HG03060 (cell line): ENCODE results near the gene MYO10.

Experiments used
- ATAC-seq: cut with Tn5 transposase; IDR thresholded peaks from one replicate; pipeline ENCODE4 v1.9.1; 2021; ENCODE audit warnings: low read depth, moderate number of reproducible peaks; ENCODE audit not compliant: unreplicated experiment

The MYO10 gene

GRCh38 chr5:16866795-16867576 lies 69.1 kb downstream of the MYO10 start:
- no peak for ATAC-seq

GRCh38 chr5:16866273-16866672 lies 69.8 kb downstream of the MYO10 start:
- ATAC-seq = no peak

GRCh38 chr5:16865151-16865550 lies 70.9 kb downstream of the MYO10 start:
- ATAC-seq = no peak

- no peak for ATAC-seq
These were observed 71.4 kb downstream of the MYO10 start for GRCh38 chr5:16864631-16865131.

GRCh38 chr5:16863469-16863946 lies 72.6 kb downstream of the MYO10 start:
- no peak for ATAC-seq

GRCh38 chr5:16862777-16863176 lies 73.3 kb downstream of the MYO10 start:
- ATAC-seq = no peak

GRCh38 chr5:16859346-16859745 lies 76.7 kb downstream of the MYO10 start:
- ATAC-seq = no peak

GRCh38 chr5:16858151-16858550 lies 77.9 kb downstream of the MYO10 start:
- no peak for ATAC-seq

- no peak for ATAC-seq
These were observed 78.5 kb downstream of the MYO10 start for GRCh38 chr5:16857635-16858034.

GRCh38 chr5:16856531-16856930 lies 79.6 kb downstream of the MYO10 start:
- no peak for ATAC-seq

GRCh38 chr5:16855898-16856297 lies 80.2 kb downstream of the MYO10 start:
- ATAC-seq = no peak

GRCh38 chr5:16855485-16855884 lies 80.6 kb downstream of the MYO10 start:
- ATAC-seq = no peak

GRCh38 chr5:16854351-16854750 lies 81.7 kb downstream of the MYO10 start:
- no peak for ATAC-seq

- no peak for ATAC-seq
These were observed 82.6 kb downstream of the MYO10 start for GRCh38 chr5:16853518-16853917.

- no peak for ATAC-seq
These were observed 83.7 kb downstream of the MYO10 start for GRCh38 chr5:16852251-16853005.

- no peak for ATAC-seq
These were observed 86.3 kb downstream of the MYO10 start for GRCh38 chr5:16849775-16850174.

- no peak for ATAC-seq
These were observed 86.9 kb downstream of the MYO10 start for GRCh38 chr5:16849181-16849580.

- no peak for ATAC-seq
These were observed 91.1 kb downstream of the MYO10 start for GRCh38 chr5:16844952-16845351.

- ATAC-seq = no peak
These were observed 93.2 kb downstream of the MYO10 start for GRCh38 chr5:16842896-16843295.

GRCh38 chr5:16841416-16841815 lies 94.7 kb downstream of the MYO10 start:
- no peak for ATAC-seq

- ATAC-seq = no peak
These were observed 98.8 kb downstream of the MYO10 start for GRCh38 chr5:16837305-16837704.

- ATAC-seq = no peak
These were observed 102.1 kb downstream of the MYO10 start for GRCh38 chr5:16834029-16834428.
